Measurements from ENCODE around the gene CDHR1. TPM values are rescaled to one million over a fixed set of nuclear protein-coding genes. Genes with fewer than 3 reads are reported as not detected.

Gene CDHR1
- total RNA-seq, 1 experiment from 2014 or later, result 6.6 TPM

GRCh38 chr10:84158550-84158949 is 35.8 kb upstream of the CDHR1 start:
- Histone ChIP-seq H3K27me3 (ENCODE audit: insufficient read depth, low read length) (no peaks in the 10 kb centered on the region), H3T11ph (ENCODE audit: low read length) (no peak overlapping the region), H2BK120ac (ENCODE audit: low read depth, low read length, poor library complexity, severe bottlenecking) (no peak overlapping the region), H3K18ac (ENCODE audit: insufficient read length, low read depth, low read length) (no peak overlapping the region), H4K91ac (ENCODE audit: insufficient read length, low read depth, low read length) (no peak overlapping the region), H3K79me1 (ENCODE audit: insufficient read depth, low read depth, low read length, poor library complexity, severe bottlenecking) (no peaks in the 10 kb centered on the region), H3K9ac (ENCODE audit: extremely low read depth, insufficient read length, low read length) (no peak overlapping the region), H3K4ac (ENCODE audit: low read depth, low read length) (no peak overlapping the region), H3K56ac (ENCODE audit: insufficient read length, low read depth, low read length) (no peak overlapping the region), H3K4me1 (ENCODE audit: insufficient read depth, low read length) (peaks cover 16% of the 10 kb centered on the region; the same call in 1 of the 2 replicates), H3K4me2 (ENCODE audit: insufficient read depth, insufficient read length, low read length) (no peak overlapping the region), H3K27ac (ENCODE audit: insufficient read length, low read depth, low read length) (no peak overlapping the region), H4K20me1 (ENCODE audit: control insufficient read depth, insufficient read depth, insufficient read length) (no peaks in the 10 kb centered on the region), H2BK15ac (ENCODE audit: low read depth, low read length) (no peak overlapping the region), H4K8ac (replicated peaks; ENCODE audit: insufficient read length, low read depth, low read length) (no peak overlapping the region), H4K5ac (ENCODE audit: insufficient read length, low read depth, low read length) (no peak overlapping the region), H2AFZ (ENCODE audit: low read length) (no peak overlapping the region), H3K23ac (ENCODE audit: insufficient read length, low read depth, low read length) (no peak overlapping the region), H3K79me2 (ENCODE audit: insufficient read depth, low read length) (no peaks in the 10 kb centered on the region), H2BK5ac (ENCODE audit: insufficient read length, low read length) (no peak overlapping the region), H2BK20ac (ENCODE audit: low read depth, low read length, poor library complexity, severe bottlenecking) (no peak overlapping the region), H3K9me3 (ENCODE audit: control insufficient read depth, low read depth, low read length) (no peaks in the 10 kb centered on the region), H3K14ac (ENCODE audit: insufficient read depth, low read length) (no peak overlapping the region), H3K23me2 (ENCODE audit: insufficient read length, low read depth, low read length, poor library complexity, severe bottlenecking) (no peaks in the 10 kb centered on the region), H2BK12ac (ENCODE audit: insufficient read length, low read depth, low read length) (no peak overlapping the region), H2AK5ac (ENCODE audit: insufficient read length, low read length) (no peak overlapping the region)
- Mint-ChIP-seq H3K4me1 (peaks cover 58 to 60% of the 10 kb centered on the region in 2 experiments), H3K4me3 (no peak overlapping the region; a peak in 1 of 5 replicates), H3K27me3 (ENCODE audit: low read depth) (no peaks in the 10 kb centered on the region), H3K36me3 (ENCODE audit: insufficient read depth in 1 of 3, low read depth in 3 of 3) (peaks cover 8 to 19% (median 18%) of the 10 kb centered on the region in 3 experiments; a peak in 6 of 7 replicates), H3K27ac (no peak overlapping the region), H3K9me3 (no peaks in the 10 kb centered on the region)
- TF ChIP-seq CTCF (conservative IDR thresholded peaks at IDR 0.05), result no peak
- DNase-seq, result no peak
- WGBS (ENCODE audit: extremely low coverage, insufficient read length, low lambda C conversion rate), result no CpG with 5 or more reads among the region's 4 CpGs

Measured in H9 (cell line).